Right lobe of liver (tissue), 4 donors: ENCODE data around the gene LRRC7.

Experiments used
- POLR2A ChIP-seq: fragments of 450-650 bp; IDR thresholded peaks from one replicate; pipeline ENCODE4 v1.6.1; 2017; ENCODE audit warnings: antibody characterized with exemption, mild to moderate bottlenecking
- TF ChIP-seq, protein P1 (sequence below), 4 donors: fragments of 200-600 bp in 3 of 4; fragments of 450-650 bp in 1 of 4; IDR thresholded peaks; one replicate each; pipeline versions ENCODE4 v1.5.1 to v1.8.0; 2016 to 2022; ENCODE audit warnings: antibody characterized with exemption in 4 of 4, mild to moderate bottlenecking in 2 of 4
- donor health status: DM: no; HTN: no; CAD: no.
- donor health status: DM: no; HTN: no; CAD: no.
- donor health status: DM: no; HTN: yes; CAD: no.

DNA sequence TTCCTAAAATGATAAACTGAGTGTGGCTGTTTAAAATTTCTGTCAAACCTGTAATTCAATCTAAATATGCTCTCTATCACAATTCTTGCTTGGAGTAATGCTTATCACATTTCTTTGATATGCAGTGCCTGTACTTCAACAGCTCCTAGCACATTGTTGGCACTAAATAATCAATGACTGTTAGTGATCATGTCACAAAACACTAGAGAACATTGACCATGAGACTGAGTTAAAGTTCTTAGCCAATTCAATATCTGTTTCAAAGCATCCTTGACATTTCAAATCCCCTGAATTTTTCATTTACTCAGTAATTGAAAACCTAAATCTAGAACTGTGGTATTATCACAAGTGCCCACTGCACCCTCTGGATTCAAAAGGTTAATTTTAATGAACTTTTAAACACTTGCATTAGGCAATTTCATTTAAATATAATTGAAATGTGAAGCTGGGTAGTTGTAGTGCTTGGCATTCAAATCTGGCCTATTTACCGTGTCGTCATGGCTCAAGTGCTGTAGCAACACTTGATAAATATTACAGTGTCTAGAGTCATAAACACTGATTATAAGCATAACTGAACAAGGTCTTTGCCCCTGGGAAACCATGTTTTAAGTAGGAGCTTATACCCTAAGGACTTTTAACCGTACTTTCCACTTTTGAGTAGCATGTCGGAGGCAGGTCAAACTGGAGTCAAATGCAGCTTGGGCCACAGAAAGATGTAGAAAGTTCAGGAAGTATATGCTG lies 143.6 kb downstream of the LRRC7 start:
- TF ChIP-seq, protein P1, sequence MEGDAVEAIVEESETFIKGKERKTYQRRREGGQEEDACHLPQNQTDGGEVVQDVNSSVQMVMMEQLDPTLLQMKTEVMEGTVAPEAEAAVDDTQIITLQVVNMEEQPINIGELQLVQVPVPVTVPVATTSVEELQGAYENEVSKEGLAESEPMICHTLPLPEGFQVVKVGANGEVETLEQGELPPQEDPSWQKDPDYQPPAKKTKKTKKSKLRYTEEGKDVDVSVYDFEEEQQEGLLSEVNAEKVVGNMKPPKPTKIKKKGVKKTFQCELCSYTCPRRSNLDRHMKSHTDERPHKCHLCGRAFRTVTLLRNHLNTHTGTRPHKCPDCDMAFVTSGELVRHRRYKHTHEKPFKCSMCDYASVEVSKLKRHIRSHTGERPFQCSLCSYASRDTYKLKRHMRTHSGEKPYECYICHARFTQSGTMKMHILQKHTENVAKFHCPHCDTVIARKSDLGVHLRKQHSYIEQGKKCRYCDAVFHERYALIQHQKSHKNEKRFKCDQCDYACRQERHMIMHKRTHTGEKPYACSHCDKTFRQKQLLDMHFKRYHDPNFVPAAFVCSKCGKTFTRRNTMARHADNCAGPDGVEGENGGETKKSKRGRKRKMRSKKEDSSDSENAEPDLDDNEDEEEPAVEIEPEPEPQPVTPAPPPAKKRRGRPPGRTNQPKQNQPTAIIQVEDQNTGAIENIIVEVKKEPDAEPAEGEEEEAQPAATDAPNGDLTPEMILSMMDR (IDR thresholded peaks at IDR 0.05): no peak
- TF ChIP-seq POLR2A: no peak
